Stomach (tissue), 4 donors: ENCODE measurements around the gene SLC35F3.

Experiments used
- CTCF ChIP-seq, 7 experiments: fragments of 450-650 bp in 4 of 7; fragments of 200-600 bp in 3 of 7; sonication (generic) in 3 of 7; IDR thresholded peaks; one replicate each; pipeline ENCODE4 v1.5.1; 2016 to 2019; ENCODE audit warnings: antibody characterized with exemption in 7 of 7, control low read depth in 2 of 7, mild to moderate bottlenecking in 1 of 7
- EP300 ChIP-seq: sonication (generic); formaldehyde crosslinking; IDR thresholded peaks from one replicate; pipeline ENCODE4 v1.6.1; 2017; ENCODE audit warnings: antibody characterized with exemption
- POLR2A ChIP-seq, 4 donors: fragments of 450-650 bp; IDR thresholded peaks; one replicate each; pipeline ENCODE4 v1.6.1; 2016; ENCODE audit warnings: antibody characterized with exemption in 4 of 4, control low read depth in 2 of 4, mild to moderate bottlenecking in 1 of 4, moderate library complexity in 1 of 4

GRCh38 chr1:234280500-234280899, 376.0 kb downstream of the SLC35F3 start:
- no peak for TF ChIP-seq CTCF (IDR thresholded peaks at IDR 0.05)
- no peak for TF ChIP-seq EP300
- TF ChIP-seq POLR2A (IDR thresholded peaks at IDR 0.05): no peak
